Activated CD8-positive, alpha-beta memory T cell treated with anti-CD3 and anti-CD28 coated beads for 24 hours (primary cell): ENCODE measurements around the gene CDR2.
"Not testable (repeated sequence)": the region's sequence is repeated elsewhere in the genome, so short reads cannot be mapped to it uniquely, and the experiment has no call there.

ENCODE experiments used
- DNase-seq: peaks from one replicate; pipeline ENCODE4 v3.0.0-alpha.2; 2020

CDR2 gene

DNA sequence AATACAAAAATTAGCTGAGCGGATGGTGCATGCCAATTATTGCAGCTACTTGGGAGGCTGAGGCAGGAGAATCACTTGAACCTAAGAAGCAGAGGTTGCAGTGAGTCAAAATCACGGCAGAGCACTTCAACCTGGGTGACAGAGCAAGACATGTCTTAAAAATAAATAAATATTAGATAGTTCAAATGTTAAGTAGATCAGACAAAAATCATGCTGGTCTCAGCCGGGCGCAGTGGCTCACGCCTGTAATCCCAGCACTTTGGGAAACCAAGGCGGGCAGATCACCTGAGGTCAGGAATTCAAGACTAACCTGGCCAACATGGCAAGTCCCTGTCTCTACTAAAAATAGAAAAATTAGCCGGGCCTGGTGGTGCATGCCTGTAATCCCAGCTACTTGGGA, 73.0 kb downstream of the CDR2 start:
- not testable (repeated sequence) for DNase-seq

DNA sequence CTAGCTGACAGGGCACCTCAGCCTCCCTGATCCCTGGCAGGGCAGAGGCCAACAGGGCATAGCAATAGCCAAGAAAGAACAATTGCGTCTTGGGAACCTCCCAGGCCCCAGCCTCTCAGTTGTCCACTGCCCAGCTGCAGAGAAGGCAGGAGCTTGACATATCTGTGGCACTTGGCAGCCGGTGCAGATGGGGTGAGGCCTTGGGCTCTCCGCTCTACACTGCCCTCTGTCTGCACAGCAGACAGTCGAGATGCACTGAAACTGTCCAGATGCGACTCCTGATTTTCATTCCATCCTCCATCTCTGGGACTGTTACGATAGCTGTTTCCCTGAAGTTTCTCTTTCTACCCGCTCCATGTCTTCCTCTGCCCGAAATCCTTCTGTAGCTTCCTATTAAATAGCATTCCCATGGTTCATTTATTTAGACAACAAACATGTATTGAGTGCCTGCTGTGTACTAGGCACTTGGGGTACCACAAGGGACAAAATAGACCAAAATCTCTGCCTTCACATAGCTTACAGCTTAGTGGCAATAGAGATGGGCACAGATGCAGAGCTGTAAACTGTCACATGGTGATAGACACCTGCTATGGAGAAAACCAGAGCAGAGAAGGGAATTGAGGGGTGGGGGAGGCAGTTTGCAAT, 73.9 kb downstream of the CDR2 start:
- peak; percentile 67 for DNase-seq

DNA sequence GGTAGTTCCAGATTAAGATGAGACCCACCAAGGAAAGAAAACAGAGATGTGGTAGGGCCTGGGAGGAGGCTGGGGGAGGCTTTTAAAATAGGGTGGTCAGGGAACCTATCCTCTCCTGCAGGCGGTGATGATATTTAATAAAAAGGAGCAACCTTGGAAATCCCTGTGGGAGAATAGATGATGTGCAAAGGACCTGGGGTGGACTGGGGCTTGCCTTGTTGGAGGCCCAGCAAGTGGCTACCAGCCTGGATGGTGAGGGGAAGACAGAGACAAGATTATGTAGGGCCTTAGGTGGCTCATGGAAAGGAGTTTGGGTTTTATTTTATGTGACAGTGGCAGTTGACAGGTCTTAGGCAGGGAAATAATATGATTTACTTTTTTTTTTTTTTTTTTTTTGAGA, 75.4 kb downstream of the CDR2 start:
- DNase-seq = no peak

DNA sequence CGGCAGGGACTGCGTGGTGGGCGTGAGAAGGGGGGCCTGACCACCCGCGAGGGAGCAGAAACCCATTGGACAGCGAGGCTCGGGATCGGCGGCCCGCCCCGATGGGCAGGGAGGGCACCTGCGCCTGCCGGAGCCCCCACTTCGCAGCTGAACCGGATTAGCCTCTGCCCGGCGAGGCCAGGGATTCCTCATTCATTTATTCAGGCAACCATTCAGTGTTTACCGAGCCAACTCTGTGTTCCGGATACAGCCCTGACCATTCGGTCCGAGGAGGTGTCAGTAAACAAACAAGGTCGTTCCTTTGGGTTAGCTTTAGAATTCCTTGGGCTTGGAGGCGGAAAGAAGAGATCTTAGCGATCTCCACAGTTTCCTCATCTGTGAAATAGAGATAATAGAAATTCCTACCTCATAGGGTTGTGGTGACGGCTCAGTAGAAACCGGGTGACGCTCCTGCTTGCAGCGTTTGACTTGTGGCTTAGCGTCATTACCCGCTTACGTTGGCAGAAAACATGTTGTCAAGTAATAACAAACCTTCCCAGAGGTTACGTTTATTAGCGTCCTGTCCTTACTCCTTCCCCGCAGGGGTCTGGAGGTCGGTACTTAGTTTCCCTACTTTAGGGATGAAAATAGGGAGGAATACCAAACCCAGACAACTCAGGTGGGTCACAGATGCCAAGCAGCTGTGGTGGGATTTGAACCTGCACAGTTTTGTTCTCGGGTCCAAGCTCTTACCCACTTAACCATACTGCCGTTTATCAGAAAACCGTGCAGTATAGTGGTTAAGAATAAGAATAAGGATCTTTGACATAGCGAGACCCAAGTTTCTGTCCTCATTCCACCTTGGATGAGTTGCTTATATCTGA, 76.3 kb downstream of the CDR2 start:
- peak; percentile 86 for DNase-seq

DNA sequence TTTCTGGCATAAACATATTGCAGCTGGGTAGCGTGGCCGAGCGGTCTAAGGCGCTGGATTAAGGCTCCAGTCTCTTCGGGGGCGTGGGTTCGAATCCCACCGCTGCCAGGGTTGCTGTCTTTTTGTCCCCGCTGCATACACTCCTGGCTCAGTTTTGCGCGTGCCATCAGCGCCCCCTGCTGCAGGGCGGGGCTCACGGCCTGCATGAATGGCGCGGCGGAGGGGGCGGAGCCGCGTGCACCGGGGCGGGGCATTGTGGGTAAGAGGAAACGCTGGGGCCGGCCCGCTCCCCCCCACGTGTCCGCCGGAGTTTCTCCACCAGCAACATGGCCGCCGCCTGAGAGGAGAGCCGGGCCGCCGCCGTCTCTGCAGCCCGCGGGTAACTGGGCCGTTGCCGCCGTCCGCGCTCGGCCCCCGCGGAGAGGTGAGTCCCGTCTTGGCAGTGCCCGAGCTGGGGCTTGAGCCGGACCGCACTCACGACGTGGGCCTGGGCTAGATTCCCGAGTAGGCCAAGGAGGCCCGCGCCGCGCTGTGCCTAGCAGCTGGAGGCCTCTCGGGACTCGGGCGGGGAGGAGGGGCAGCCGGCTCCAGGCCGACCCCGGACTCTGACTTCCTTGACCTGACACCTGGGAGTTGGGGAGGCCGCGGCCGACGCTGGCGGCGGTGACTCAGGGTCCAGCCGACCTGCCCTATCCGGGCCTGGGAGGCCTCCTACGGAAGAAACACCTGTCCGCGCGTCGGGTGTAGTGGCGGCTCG, 77.1 kb downstream of the CDR2 start, which contains the start of gene POLR3E:
Gene POLR3E, plus strand, starts transcription at position 296 of the 757 bp plus-strand sequence. CDS start 5,560 bp downstream, outside the sequence.
- peak; percentile 100 for DNase-seq

DNA sequence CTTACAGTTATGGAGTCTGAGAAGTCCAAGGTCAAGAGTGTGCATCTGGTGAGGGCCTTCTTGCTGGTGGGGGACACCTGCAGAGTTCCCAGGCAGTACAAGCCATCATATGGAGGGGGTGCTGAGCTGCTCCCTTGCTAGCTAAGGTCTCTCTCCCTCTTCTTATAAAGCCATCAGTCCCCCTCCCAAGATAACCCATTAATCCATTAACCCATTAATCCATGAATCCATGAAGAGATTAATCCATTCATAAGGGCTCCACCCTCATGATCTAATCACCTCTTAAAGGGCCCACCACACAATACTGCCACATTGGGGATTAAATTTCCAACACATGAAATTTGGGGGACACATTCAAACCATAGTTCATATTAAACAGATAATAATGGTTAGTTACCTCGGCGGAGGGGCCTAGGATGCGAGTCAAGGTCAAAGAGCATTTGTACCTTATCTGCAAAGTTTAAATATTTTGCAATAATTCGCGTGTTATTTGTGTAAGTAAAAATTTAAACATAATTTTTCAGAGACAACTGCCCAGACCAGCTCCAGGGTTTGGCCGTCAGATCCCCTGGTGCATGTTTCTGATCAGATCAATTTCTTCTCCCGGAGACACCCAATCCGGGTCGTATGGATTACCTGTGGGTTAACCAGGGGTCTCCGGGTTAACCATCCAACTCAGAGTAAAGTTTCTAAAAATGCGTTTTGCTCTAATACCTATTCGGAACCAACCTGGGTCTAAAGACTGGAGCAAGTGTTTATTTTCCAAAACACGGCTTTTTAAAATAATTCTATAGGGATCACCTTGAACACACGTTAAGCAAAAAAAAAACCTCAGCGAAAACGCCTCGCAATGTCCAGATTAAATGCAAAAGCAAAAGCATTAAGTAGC, 78.0 kb downstream of the CDR2 start:
- peak; percentile 71 for DNase-seq
